A549 (cell line): ENCODE results near the gene BORCS6. TPM values are rescaled to one million over a fixed set of nuclear protein-coding genes. Genes with fewer than 3 reads are reported as not detected.

Source experiments
- ATAC-seq, 2 experiments: fragments of 200-7000 bp in 1 of 2; fragments of >200 bp in 1 of 2; cut with Nextera tagmentation in 1 of 2; cut with Tn5 transposase in 1 of 2; 3 replicates each; pipeline versions ENCODE4 v1.8.0 to v1.9.1; 2018 to 2020; ENCODE audit warnings: mild to moderate bottlenecking in 1 of 2, moderate library complexity in 1 of 2
- CTCF ChIA-PET: fragments of 300-600 bp; sonication (Branson Sonifier 250); formaldehyde crosslinking; extraction: SDS; loops from one replicate; lab custom pipeline; 2021; ENCODE audit warnings: antibody characterized with exemption, inconsistent platforms; lab: Yijun Ruan, JAX
- POLR2A ChIA-PET: fragments of 350-600 bp; formaldehyde crosslinking; extraction: SDS; loops from one replicate; lab custom pipeline; 2021; ENCODE audit warnings: antibody characterized with exemption, inconsistent platforms; lab: Yijun Ruan, JAX
- DNase-seq, 2 experiments: peaks; one replicate each; pipeline versions ENCODE4 v3.0.0 to v3.0.0-alpha.2; 2011 to 2016; ENCODE audit warnings: low read depth in 1 of 2, low spot score in 1 of 2
- FAIRE-seq: peaks from 2 replicates; lab custom pipeline; 2011; peaks lifted over from hg19 to GRCh38; lab: Jason Lieb, UNC
- H3K27ac ChIP-seq, 2 experiments: fragments of >200 bp; sonication (Bioruptor Twin); formaldehyde crosslinking; 3 replicates each; pipeline ENCODE4 v1.5.1; 2016 to 2017
- H3K4me1 ChIP-seq: fragments of >200 bp; sonication (Bioruptor Twin); formaldehyde crosslinking; 3 replicates; pipeline ENCODE4 v1.6.1; 2016
- H3K4me2 ChIP-seq: fragments of >200 bp; sonication (Bioruptor Twin); formaldehyde crosslinking; 3 replicates; pipeline ENCODE4 v1.6.1; 2016
- H3K4me3 ChIP-seq: fragments of >200 bp; sonication (Bioruptor Twin); formaldehyde crosslinking; 3 replicates; pipeline ENCODE4 v1.5.1; 2016
- H3K9me3 ChIP-seq: fragments of >200 bp; sonication (Bioruptor Twin); formaldehyde crosslinking; 3 replicates; pipeline ENCODE4 v1.6.1; 2016
- CBX2 ChIP-seq: fragments of 200-600 bp; sonication (generic); IDR thresholded peaks from 2 replicates; pipeline ENCODE4 v1.6.1; 2016; ENCODE audit warnings: low read depth, mild to moderate bottlenecking, borderline replicate concordance
- CHD2 ChIP-seq: fragments of 150-350 bp; IDR thresholded peaks from 2 replicates; pipeline ENCODE4 v1.6.1; 2014; ENCODE audit warnings: low read length; ENCODE audit not compliant: partially characterized antibody
- CHD4 ChIP-seq: fragments of 200-600 bp; sonication (generic); IDR thresholded peaks from 2 replicates; pipeline ENCODE4 v1.6.1; 2016; ENCODE audit warnings: antibody characterized with exemption, mild to moderate bottlenecking, borderline replicate concordance
- CTCF ChIP-seq: fragments of >200 bp; sonication (Bioruptor Twin); formaldehyde crosslinking; IDR thresholded peaks from 3 replicates; pipeline ENCODE4 v1.5.1; 2016
- EHF ChIP-seq: fragments of 250-450 bp; sonication (Bioruptor Pico); IDR thresholded peaks from 2 replicates; pipeline ENCODE4 v1.5.0; 2020; ENCODE audit warnings: mild to moderate bottlenecking
- FOSB ChIP-seq: fragments of 250-450 bp; sonication (Bioruptor Pico); IDR thresholded peaks from 2 replicates; pipeline ENCODE4 v1.5.0; 2020; ENCODE audit warnings: mild to moderate bottlenecking, moderate library complexity
- FOXS1 ChIP-seq: fragments of 250-450 bp; sonication (Bioruptor Pico); IDR thresholded peaks from 2 replicates; pipeline ENCODE4 v1.5.0; 2020; ENCODE audit warnings: mild to moderate bottlenecking, moderate library complexity
- HES2 ChIP-seq: fragments of >200 bp; sonication (Bioruptor Twin); formaldehyde crosslinking; IDR thresholded peaks from 2 replicates; pipeline ENCODE4 v1.6.1; 2016
- HOXA7 ChIP-seq: fragments of 250-450 bp; sonication (Bioruptor Pico); IDR thresholded peaks from 2 replicates; pipeline ENCODE4 v1.5.0; 2020; ENCODE audit warnings: mild to moderate bottlenecking, moderate library complexity
- HOXB13 ChIP-seq: fragments of 250-450 bp; sonication (Bioruptor Pico); IDR thresholded peaks from 2 replicates; pipeline ENCODE4 v1.5.0; 2020; ENCODE audit warnings: low read depth, mild to moderate bottlenecking, moderate library complexity
- NPAS2 ChIP-seq: fragments of 250-450 bp; sonication (Bioruptor Pico); IDR thresholded peaks from 2 replicates; pipeline ENCODE4 v1.8.0; 2022; ENCODE audit warnings: mild to moderate bottlenecking, moderate library complexity, borderline replicate concordance
- NR3C1 ChIP-seq: fragments of >200 bp; sonication (Bioruptor Twin); formaldehyde crosslinking; IDR thresholded peaks from 3 replicates; pipeline ENCODE4 v1.6.1; 2017
- REST ChIP-seq: fragments of 200-600 bp; sonication (generic); IDR thresholded peaks from 2 replicates; pipeline ENCODE4 v1.6.1; 2016; ENCODE audit warnings: antibody characterized with exemption, mild to moderate bottlenecking, moderate library complexity
- SREBF2 ChIP-seq: fragments of 450-650 bp; IDR thresholded peaks from 2 replicates; pipeline ENCODE4 v1.6.1; 2014; ENCODE audit warnings: mild to moderate bottlenecking, moderate library complexity
- ZC3H11A ChIP-seq: fragments of 450-650 bp; IDR thresholded peaks from 2 replicates; pipeline ENCODE4 v1.6.1; 2014; ENCODE audit warnings: antibody characterized with exemption, mild to moderate bottlenecking
- ZFP36 ChIP-seq: fragments of 450-650 bp; IDR thresholded peaks from 2 replicates; pipeline ENCODE4 v1.6.1; 2014; ENCODE audit warnings: borderline replicate concordance; ENCODE audit not compliant: partially characterized antibody
- WGBS: methylation state at CpG from one replicate; pipeline ENCODE4 v1.1.6; 2017; ENCODE audit errors: missing lambda C conversion rate; 5-methylcytosine and 5-hydroxymethylcytosine counted together
- polyA plus RNA-seq, 4 experiments: library from polyadenylated mRNA; depleted of rRNA in 3 of 4; stranded (reverse); fragments of >200 nt; fragmentation: RNase III in 1 of 4; extraction: RNeasy Plus Mini Kit Qiagen cat#74134 plus additional on column Dnase treatment in 1 of 4; gene quantifications; 2 replicates in 3 of 4; 3 replicates in 1 of 4; pipeline ENCODE4 v1.2.3, GENCODE V29; 2011 to 2017
- TF ChIP-seq, protein P1 (sequence below): fragments of 250-450 bp; sonication (Bioruptor Pico); IDR thresholded peaks from 2 replicates; pipeline ENCODE4 v1.5.0; 2020; ENCODE audit warnings: low read depth, mild to moderate bottlenecking, moderate library complexity
- TF ChIP-seq, protein P2 (sequence below): fragments of 250-450 bp; sonication (Bioruptor Pico); IDR thresholded peaks from 2 replicates; pipeline ENCODE4 v1.5.0; 2021; ENCODE audit warnings: mild to moderate bottlenecking, moderate library complexity, borderline replicate concordance
- TF ChIP-seq, protein P3 (sequence below): fragments of 450-650 bp; IDR thresholded peaks from 2 replicates; pipeline ENCODE4 v1.6.1; 2014; ENCODE audit warnings: antibody characterized with exemption
- TF ChIP-seq, protein P4 (sequence below): IDR thresholded peaks from 2 replicates; pipeline ENCODE4 v1.6.1; 2012

BORCS6 gene
- polyA plus RNA-seq, 2 of the 4 experiments (the other 2 are of a cell fraction), result 3.0 to 6.6 TPM

GRCh38 chr17:8234361-8235270 is 44.6 kb upstream of the BORCS6 start:
- TF ChIP-seq, protein P1, sequence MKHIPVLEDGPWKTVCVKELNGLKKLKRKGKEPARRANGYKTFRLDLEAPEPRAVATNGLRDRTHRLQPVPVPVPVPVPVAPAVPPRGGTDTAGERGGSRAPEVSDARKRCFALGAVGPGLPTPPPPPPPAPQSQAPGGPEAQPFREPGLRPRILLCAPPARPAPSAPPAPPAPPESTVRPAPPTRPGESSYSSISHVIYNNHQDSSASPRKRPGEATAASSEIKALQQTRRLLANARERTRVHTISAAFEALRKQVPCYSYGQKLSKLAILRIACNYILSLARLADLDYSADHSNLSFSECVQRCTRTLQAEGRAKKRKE (CRISPR knock-in tag), result no peak
- TF ChIP-seq, protein P2, sequence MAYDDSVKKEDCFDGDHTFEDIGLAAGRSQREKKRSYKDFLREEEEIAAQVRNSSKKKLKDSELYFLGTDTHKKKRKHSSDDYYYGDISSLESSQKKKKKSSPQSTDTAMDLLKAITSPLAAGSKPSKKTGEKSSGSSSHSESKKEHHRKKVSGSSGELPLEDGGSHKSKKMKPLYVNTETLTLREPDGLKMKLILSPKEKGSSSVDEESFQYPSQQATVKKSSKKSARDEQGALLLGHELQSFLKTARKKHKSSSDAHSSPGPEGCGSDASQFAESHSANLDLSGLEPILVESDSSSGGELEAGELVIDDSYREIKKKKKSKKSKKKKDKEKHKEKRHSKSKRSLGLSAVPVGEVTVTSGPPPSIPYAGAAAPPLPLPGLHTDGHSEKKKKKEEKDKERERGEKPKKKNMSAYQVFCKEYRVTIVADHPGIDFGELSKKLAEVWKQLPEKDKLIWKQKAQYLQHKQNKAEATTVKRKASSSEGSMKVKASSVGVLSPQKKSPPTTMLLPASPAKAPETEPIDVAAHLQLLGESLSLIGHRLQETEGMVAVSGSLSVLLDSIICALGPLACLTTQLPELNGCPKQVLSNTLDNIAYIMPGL (CRISPR knock-in tag), result no peak
- TF ChIP-seq, protein P3, sequence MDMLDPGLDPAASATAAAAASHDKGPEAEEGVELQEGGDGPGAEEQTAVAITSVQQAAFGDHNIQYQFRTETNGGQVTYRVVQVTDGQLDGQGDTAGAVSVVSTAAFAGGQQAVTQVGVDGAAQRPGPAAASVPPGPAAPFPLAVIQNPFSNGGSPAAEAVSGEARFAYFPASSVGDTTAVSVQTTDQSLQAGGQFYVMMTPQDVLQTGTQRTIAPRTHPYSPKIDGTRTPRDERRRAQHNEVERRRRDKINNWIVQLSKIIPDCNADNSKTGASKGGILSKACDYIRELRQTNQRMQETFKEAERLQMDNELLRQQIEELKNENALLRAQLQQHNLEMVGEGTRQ, result no peak
- no peak for TF ChIP-seq HOXB13
- no peak for TF ChIP-seq CHD4
- TF ChIP-seq, protein P4, sequence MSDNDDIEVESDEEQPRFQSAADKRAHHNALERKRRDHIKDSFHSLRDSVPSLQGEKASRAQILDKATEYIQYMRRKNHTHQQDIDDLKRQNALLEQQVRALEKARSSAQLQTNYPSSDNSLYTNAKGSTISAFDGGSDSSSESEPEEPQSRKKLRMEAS, result no peak
- TF ChIP-seq CBX2, result no peak
- TF ChIP-seq HOXA7 (CRISPR knock-in tag), result no peak
- no peak for TF ChIP-seq EHF (CRISPR knock-in tag)
- no peak for TF ChIP-seq SREBF2
- no peak for TF ChIP-seq HES2
- TF ChIP-seq CHD2, result no peak
- TF ChIP-seq FOSB (CRISPR knock-in tag), result no peak
- TF ChIP-seq FOXS1, result no peak
- TF ChIP-seq REST, result no peak
- no peak for TF ChIP-seq NPAS2 (CRISPR knock-in tag)
- TF ChIP-seq ZC3H11A, result no peak
- no peak for TF ChIP-seq NR3C1
- no peak for TF ChIP-seq ZFP36
- TF ChIP-seq CTCF, result no peak
- H3K9me3 ChIP-seq, result no peaks in the 10 kb centered on the region
- ATAC-seq (0 out of 6 replicates have a peak, but pooled peaks of 1 of the 2 experiments have one; percentile 3), FAIRE-seq (no peak), DNase-seq (no peak)
- H3K4me2 ChIP-seq, result no peak overlapping the region
- H3K27ac ChIP-seq, result no peak overlapping the region
- 87% methylated on average over 21 of the region's 21 CpGs for WGBS
- POLR2A ChIA-PET, result interaction anchor here (0.9 to 1.4 kb wide), 2 partner anchors 11 to 60 kb away, joined by 3 to 4 read pairs; partner anchors contain the start of gene SLC25A35
- CTCF ChIA-PET, result interaction anchor here (1.2 to 1.6 kb wide), 6 partner anchors 8 to 113 kb away, joined by 3 to 7 read pairs (median 5); partner anchors contain the start of genes CTC1 and PFAS
- H3K4me1 ChIP-seq, result no peaks in the 10 kb centered on the region
- no peak overlapping the region for H3K4me3 ChIP-seq
